ENCODE results near the gene CSAD.

DNA sequence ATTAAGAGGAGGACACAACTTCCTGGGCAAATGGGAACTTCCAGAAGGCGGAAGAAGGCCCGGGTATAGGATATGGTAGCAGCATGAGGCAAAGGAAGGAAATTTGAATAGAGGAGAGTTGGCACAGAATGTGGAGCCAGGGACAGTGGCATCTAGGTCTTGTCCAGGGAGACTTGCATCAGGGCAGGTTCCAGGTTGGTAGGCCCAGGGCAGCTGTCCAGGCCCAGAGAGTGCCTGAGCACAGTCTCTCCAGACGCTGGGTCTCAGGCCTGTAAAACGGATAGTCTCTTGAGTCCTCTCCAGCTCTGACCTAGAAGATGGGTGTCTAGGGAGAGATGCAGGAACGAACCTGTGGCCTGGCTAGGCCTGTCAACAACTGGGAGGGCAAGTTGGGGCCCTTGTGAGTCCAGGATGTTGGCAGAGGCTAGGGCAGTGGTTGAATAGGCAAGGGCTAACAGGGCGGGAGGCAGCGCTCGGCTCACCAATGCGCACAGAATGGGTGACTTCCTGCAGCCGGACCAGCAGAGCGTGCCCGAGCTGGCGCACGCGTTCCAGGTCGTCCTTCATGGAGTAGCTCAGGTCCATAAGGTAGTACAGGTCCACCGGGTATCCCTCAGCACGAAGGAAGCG lies 16.4 kb upstream of the CSAD start:
- TF ChIP-seq CTCF (optimal IDR thresholded peaks at IDR 0.05 in 1 of 3, IDR thresholded peaks at IDR 0.05 in 1 of 3, conservative IDR thresholded peaks at IDR 0.05 in 1 of 3; ENCODE audit: extremely low read depth in 1 of 3, insufficient read depth in 2 of 3, low read length in 3 of 3), result no peak
- no peak for TF ChIP-seq EZH2 (IDR thresholded peaks at IDR 0.05; ENCODE audit: low read length)

All from keratinocyte (primary cell).